OCI-LY3 (cell line): ENCODE data around the gene NKX3-2.

Experiments
- H2AFZ ChIP-seq: fragments of 200-600, 300-600 bp; shearing (Covaris generic); 2 replicates; pipeline ENCODE4 v1.6.0; 2014; ENCODE audit warnings: antibody characterized with exemption, low read depth, low read length
- H3K27ac ChIP-seq: fragments of 200-600, 300-600 bp; sonication (generic); 2 replicates; pipeline ENCODE4 v1.5.1; 2014; ENCODE audit warnings: mild to moderate bottlenecking, low read length, moderate library complexity, mixed read lengths
- H3K27me3 ChIP-seq: fragments of 200-600, 300-600 bp; sonication (generic); 2 replicates; pipeline ENCODE4 v1.6.1; 2014; ENCODE audit warnings: low read depth, low read length, mixed read lengths
- H3K36me3 ChIP-seq: fragments of 200-600, 300-600 bp; sonication (generic); replicated peaks from 2 replicates; pipeline ENCODE3; 2014; ENCODE audit warnings: low read depth, low read length, mixed read lengths
- H3K4me1 ChIP-seq: fragments of 300-600, 200-600 bp; sonication (generic); 2 replicates; pipeline ENCODE4 v1.6.1; 2014; ENCODE audit warnings: low read length, mixed read lengths
- H3K4me2 ChIP-seq: fragments of 200-600, 300-600 bp; sonication (generic); 2 replicates; pipeline ENCODE4 v1.6.1; 2014; ENCODE audit warnings: low read length, mixed read lengths
- H3K4me3 ChIP-seq: fragments of 300-600, 200-600 bp; sonication (generic); 2 replicates; pipeline ENCODE4 v1.5.1; 2014; ENCODE audit warnings: antibody characterized with exemption, mild to moderate bottlenecking, low read length, moderate library complexity
- H3K79me2 ChIP-seq: fragments of 300-600, 200-600 bp; shearing (Covaris generic); 2 replicates; pipeline ENCODE4 v1.6.1; 2014; ENCODE audit warnings: mild to moderate bottlenecking, low read length, mixed read lengths
- H3K9ac ChIP-seq: fragments of 300-600, 200-600 bp; shearing (Covaris generic); 2 replicates; pipeline ENCODE4 v1.6.0; 2014; ENCODE audit warnings: mild to moderate bottlenecking, low read length, moderate library complexity
- H3K9me3 ChIP-seq: fragments of 200-600, 300-600 bp; shearing (Covaris generic); 2 replicates; pipeline ENCODE4 v1.6.1; 2014; ENCODE audit warnings: low read length, mixed read lengths; ENCODE audit not compliant: insufficient read depth
- H4K20me1 ChIP-seq: fragments of 200-600, 300-600 bp; sonication (generic); 2 replicates; pipeline ENCODE4 v1.6.1; 2016; ENCODE audit warnings: low read length, mixed read lengths; ENCODE audit not compliant: insufficient read depth
- CTCF ChIP-seq: fragments of 200-600, 300-600 bp; sonication (generic); IDR thresholded peaks from 2 replicates; pipeline ENCODE4 v1.5.1; 2014; ENCODE audit warnings: antibody characterized with exemption, low read length, low read depth
- EZH2phosphoT487 ChIP-seq: fragments of 200-600 bp; shearing (Covaris generic); IDR thresholded peaks from 2 replicates; pipeline ENCODE4 v1.6.1; 2018; ENCODE audit warnings: antibody characterized with exemption, mixed run types, low read depth

Gene NKX3-2

GRCh38 chr4:13548059-13548983, 4.0 kb upstream of the NKX3-2 start:
- H3K27me3 ChIP-seq, result no peaks in the 10 kb centered on the region
- TF ChIP-seq CTCF, result no peak
- H2AFZ ChIP-seq, result peak overlapping the region; percentile 88

GRCh38 chr4:13547485-13548041, 3.3 kb upstream of the NKX3-2 start:
- Histone ChIP-seq H3K27me3 (no peaks in the 10 kb centered on the region), H2AFZ (peak overlapping the region; percentile 88), H3K9me3 (peaks cover 10% of the 10 kb centered on the region), H3K36me3 (peaks cover 11% of the 10 kb centered on the region), H3K27ac (peak overlapping the region; percentile 60), H3K9ac (peak overlapping the region; percentile 89), H3K79me2 (no peaks in the 10 kb centered on the region), H3K4me2 (peak overlapping the region; percentile 94), H4K20me1 (no peaks in the 10 kb centered on the region), H3K4me3 (peak overlapping the region; percentile 95), H3K4me1 (peaks cover 18% of the 10 kb centered on the region)
- TF ChIP-seq EZH2phosphoT487, result no peak
- TF ChIP-seq CTCF, result no peak

More at GRCh38 chr4:13548059-13548983, 4.0 kb upstream of the NKX3-2 start:
- no peaks in the 10 kb centered on the region for H4K20me1 ChIP-seq
- H3K4me3 ChIP-seq, result peak overlapping the region; percentile 95
- H3K36me3 ChIP-seq, result peaks cover 11% of the 10 kb centered on the region
- H3K4me1 ChIP-seq, result peaks cover 18% of the 10 kb centered on the region
- H3K9ac ChIP-seq, result peak overlapping the region; percentile 89
- H3K27ac ChIP-seq, result peak overlapping the region; percentile 60
- H3K4me2 ChIP-seq, result peak overlapping the region; percentile 94
- peaks cover 10% of the 10 kb centered on the region for H3K9me3 ChIP-seq
- no peaks in the 10 kb centered on the region for H3K79me2 ChIP-seq

GRCh38 chr4:13546941-13547484, 2.7 kb upstream of the NKX3-2 start:
- TF ChIP-seq EZH2phosphoT487 (no peak), CTCF (no peak)
- Histone ChIP-seq H3K9ac (peak overlapping the region; percentile 89), H3K27ac (peak overlapping the region; percentile 60), H4K20me1 (no peaks in the 10 kb centered on the region), H3K4me2 (peak overlapping the region; percentile 94), H3K27me3 (no peaks in the 10 kb centered on the region), H2AFZ (peak overlapping the region; percentile 88), H3K36me3 (peaks cover 11% of the 10 kb centered on the region), H3K79me2 (no peaks in the 10 kb centered on the region), H3K4me3 (peak overlapping the region; percentile 95), H3K4me1 (peaks cover 18% of the 10 kb centered on the region), H3K9me3 (peaks cover 10% of the 10 kb centered on the region)
